NCI-H2107 treated with DMSO at 0.1 percent for 48 hours (cell line): ENCODE measurements around the gene DPCD.
"Not testable (repeated sequence)": the region's sequence is repeated elsewhere in the genome, so short reads cannot be mapped to it uniquely, and the experiment has no call there.

Experiments
- DNase-seq: peaks from one replicate; lab custom pipeline; 2025; ENCODE audit not compliant: unreplicated experiment; lab: John Stamatoyannopoulos, UW

The DPCD gene

GRCh38 chr10:101617102-101617823, 29.1 kb downstream of the DPCD start:
- DNase-seq: no peak

GRCh38 chr10:101617824-101618568, 29.9 kb downstream of the DPCD start:
- DNase-seq: no peak

DNA sequence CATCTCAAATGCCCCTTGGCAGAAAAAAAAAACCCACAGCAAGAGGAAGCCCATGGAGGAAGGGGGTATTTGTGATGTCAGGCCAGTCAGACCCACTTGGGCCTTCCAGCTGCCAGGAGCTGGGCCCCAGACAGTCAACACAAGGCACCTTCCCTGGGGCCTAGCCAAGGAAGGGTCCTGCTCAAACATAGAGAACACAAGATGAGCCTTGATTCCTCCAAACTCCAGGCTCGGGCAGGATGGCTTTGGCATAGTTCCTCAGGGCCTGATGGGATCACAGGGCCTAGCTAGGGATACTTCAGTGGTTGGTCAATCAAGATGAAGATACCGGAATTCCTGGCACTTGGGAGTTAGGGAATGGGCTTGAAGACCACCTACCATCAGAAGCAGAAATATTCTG, 30.8 kb downstream of the DPCD start:
- no peak for DNase-seq

GRCh38 chr10:101619983-101620382, 31.9 kb downstream of the DPCD start:
- DNase-seq: no peak

DNA sequence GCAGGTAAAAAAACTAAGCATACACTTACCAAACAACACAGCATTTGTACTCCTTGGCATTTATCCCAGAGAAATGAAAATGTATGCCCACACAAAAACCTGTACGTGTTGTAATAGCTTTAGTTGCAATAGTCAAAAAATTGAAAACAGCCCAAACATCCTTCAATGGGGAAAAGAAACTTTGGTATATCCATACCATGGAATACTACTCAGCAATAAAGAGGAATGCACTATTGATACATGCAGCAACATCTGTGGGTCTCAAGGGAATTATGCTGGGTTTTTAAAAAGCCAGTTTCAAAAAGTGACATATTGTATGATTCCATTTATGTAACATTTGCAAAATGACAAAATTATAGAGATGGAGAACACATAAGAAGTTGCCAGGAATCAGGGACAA, 35.4 kb downstream of the DPCD start:
- DNase-seq: no peak

GRCh38 chr10:101624526-101625102, 36.5 kb downstream of the DPCD start:
- peak; percentile 55 for DNase-seq

DNA sequence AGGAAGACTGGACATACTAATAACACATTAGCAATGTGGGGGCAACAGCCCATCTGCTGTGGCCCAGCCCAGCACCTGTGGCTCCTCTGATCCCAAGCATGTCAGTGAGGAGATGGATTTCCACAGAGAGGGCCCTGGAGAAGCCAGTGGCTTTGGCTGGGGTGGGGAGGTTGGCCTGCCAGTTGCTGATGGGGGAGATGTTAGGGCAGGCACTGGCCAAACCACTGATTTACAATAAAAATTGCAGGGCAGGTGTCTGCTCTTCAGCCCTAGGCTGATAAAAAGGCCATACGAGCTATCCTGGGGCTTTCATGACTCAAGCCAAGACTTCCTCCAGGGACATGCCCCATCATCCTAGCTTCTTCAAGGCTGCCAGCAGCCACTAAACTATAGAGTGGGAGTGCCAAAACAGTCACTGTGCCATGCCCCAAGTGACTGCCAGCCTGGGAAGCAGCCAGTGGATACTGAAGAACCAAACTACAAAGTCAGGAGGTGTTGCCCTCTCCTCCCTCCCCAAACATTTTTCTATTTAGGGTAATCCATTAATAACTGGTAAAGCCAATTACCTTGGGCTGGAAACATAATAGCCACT, 37.8 kb downstream of the DPCD start:
- peak; percentile 1 for DNase-seq

GRCh38 chr10:101629837-101630632, 41.9 kb downstream of the DPCD start:
- no peak for DNase-seq

DNA sequence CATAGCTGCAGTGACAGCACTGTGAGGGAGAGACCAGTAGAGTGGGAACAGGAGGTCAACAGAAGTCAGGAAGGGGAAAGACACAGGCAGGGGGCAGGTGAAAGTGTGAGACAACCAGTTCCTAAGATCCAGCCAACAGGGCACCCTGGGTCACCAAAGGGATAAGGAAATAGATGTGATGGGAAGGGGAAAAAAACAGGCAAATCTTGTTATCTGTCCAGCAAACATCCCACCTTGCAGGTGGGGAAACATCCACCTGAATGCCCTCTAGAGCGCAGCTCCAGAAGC, 42.5 kb downstream of the DPCD start:
- no peak for DNase-seq

GRCh38 chr10:101631821-101632475, 43.8 kb downstream of the DPCD start:
- no peak for DNase-seq

DNA sequence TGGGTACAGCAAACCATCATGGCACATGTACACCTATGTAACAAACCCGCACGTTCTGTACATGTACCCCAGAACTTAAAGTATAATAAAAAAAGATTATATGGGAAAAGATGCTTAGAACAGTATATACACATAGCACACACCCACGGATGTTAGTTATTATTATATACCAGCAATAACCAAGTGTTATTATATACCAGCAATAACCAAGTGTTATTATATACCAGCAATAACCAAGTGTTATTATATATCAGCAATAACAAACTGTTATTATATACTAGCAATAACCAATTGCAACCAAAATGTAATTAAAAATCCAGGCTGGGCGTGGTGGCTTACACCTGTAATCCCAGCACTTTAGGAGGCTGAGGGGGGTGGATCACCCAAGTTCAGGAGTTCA, 45.4 kb downstream of the DPCD start:
- not testable (repeated sequence) for DNase-seq

- DNase-seq: no peak
Observed at GRCh38 chr10:101639141-101639900, 51.2 kb downstream of the DPCD start.

- no peak for DNase-seq
Observed at GRCh38 chr10:101643546-101643945, 55.4 kb downstream of the DPCD start.

GRCh38 chr10:101644002-101644401, 55.9 kb downstream of the DPCD start:
- peak; percentile 1 for DNase-seq

GRCh38 chr10:101645659-101646058, 57.5 kb downstream of the DPCD start:
- DNase-seq: no peak

GRCh38 chr10:101646364-101646763, 58.2 kb downstream of the DPCD start:
- no peak for DNase-seq

- DNase-seq: no peak
Observed at GRCh38 chr10:101647255-101647654, 59.1 kb downstream of the DPCD start.

DNA sequence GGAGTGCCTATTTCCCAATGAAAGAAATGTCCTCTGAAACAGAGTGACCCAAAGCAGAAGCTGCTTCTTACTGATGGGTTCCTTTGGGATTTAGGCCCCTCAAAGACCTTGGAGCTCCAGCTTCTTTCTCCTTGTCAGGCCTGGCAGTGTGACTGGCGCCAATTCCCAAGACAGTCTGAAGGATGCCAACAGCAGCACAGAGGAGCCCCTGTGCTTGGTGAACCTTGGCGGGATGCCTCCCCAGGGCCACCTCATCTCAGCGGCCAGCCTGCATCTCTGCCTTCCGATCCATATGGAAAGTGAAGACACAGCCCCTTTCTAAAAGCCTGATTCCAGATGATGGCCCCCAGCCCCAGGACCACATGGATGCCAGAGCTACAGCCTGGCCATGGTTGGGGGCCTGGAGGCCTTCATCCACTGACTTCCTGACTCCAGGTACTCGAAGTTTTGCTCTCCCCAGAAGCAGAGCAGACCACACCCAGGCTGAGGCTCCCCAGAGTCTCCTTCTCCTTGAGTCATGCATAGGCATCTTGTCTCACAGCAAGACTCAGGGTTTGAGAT, 61.5 kb downstream of the DPCD start:
- DNase-seq: no peak

GRCh38 chr10:101650863-101651262, 62.7 kb downstream of the DPCD start:
- no peak for DNase-seq

DNA sequence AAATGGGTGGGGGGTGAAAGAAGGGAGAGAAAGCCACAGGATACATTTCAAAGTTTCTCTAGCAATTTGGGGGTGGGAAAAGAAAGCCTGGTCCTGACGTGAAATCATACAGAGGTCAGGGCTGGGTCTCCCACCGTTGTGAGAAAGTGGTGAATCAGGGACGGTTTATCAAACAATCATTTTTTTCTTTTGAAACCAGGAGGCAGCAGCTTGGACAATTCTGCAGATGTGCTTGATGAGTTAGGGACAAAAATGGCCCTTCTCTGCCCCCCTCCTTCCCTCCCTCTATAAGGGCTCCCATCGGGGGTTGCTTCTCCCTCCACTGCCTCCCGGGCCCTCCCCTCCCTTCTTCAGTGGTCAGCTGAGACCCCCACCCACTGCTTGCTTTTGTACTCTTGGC, 63.2 kb downstream of the DPCD start:
- no peak for DNase-seq
